IPS DF 4.7 (cell line): ENCODE results near the gene B3GALT6.

Experiments used
- DNase-seq: peaks from one replicate; pipeline ENCODE4 v3.0.0-alpha.2; 2013; ENCODE audit warnings: low spot score; ENCODE audit errors: extremely low read depth

The B3GALT6 gene

GRCh38 chr1:1260843-1261560 lies 29.0 kb downstream of the B3GALT6 start:
- DNase-seq, result no peak

GRCh38 chr1:1262071-1262470 lies 30.0 kb downstream of the B3GALT6 start:
- DNase-seq, result no peak

- DNase-seq, result no peak
Observed at GRCh38 chr1:1262758-1263157, 30.7 kb downstream of the B3GALT6 start.

- DNase-seq, result no peak
Observed at GRCh38 chr1:1264026-1264425, 32.0 kb downstream of the B3GALT6 start.

GRCh38 chr1:1264868-1265272 lies 32.8 kb downstream of the B3GALT6 start:
- no peak for DNase-seq

- no peak for DNase-seq
Observed at GRCh38 chr1:1267488-1268283, 35.6 kb downstream of the B3GALT6 start.

GRCh38 chr1:1268284-1268682 lies 36.2 kb downstream of the B3GALT6 start:
- no peak for DNase-seq

GRCh38 chr1:1270813-1271212 lies 38.8 kb downstream of the B3GALT6 start:
- no peak for DNase-seq

GRCh38 chr1:1272341-1273208 lies 40.5 kb downstream of the B3GALT6 start:
- no peak for DNase-seq

GRCh38 chr1:1273209-1273511 lies 41.1 kb downstream of the B3GALT6 start:
- no peak for DNase-seq

- no peak for DNase-seq
Observed at GRCh38 chr1:1273512-1274298, 41.7 kb downstream of the B3GALT6 start, which contains the start of gene UBE2J2. Gene UBE2J2 (minus strand): TSS chr1:1273854. CDS start chr1:1267992, 5,862 bp downstream.

- no peak for DNase-seq
Observed at GRCh38 chr1:1274299-1274930, 42.4 kb downstream of the B3GALT6 start.

- DNase-seq, result no peak
Observed at GRCh38 chr1:1274931-1275431, 42.9 kb downstream of the B3GALT6 start.

- no peak for DNase-seq
Observed at GRCh38 chr1:1275836-1276235, 43.8 kb downstream of the B3GALT6 start.

GRCh38 chr1:1278620-1279019 lies 46.6 kb downstream of the B3GALT6 start:
- DNase-seq, result no peak

GRCh38 chr1:1279028-1279427 lies 47.0 kb downstream of the B3GALT6 start:
- DNase-seq, result no peak

GRCh38 chr1:1280782-1281481 lies 48.9 kb downstream of the B3GALT6 start:
- no peak for DNase-seq

GRCh38 chr1:1281533-1282321 lies 49.7 kb downstream of the B3GALT6 start:
- no peak for DNase-seq

GRCh38 chr1:1282998-1283397 lies 51.0 kb downstream of the B3GALT6 start:
- no peak for DNase-seq
